ENCODE measurements around the gene ACER1.
"Not testable (repeated sequence)": the region's sequence is repeated elsewhere in the genome, so short reads cannot be mapped to it uniquely, and the experiment has no call there.

ACER1 gene

DNA sequence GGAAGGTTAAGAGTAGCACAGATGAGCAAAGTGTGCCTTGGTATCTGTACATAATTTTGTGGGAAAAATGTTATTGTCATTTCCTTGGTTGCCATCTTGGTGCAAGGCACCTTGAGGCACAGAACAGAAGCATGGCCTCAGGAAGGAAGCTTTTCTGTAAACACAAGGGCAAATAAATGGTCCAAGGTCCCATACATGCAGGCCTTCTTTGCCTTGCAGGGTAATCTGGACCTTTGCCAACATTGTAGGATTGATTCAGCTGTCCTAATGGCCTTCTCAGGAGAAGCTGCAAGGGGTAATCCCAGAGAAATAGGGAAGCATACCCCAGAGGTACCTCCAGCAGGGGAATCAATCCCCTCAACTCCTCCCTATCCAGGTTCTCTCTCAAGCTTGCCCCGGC, 44.7 kb downstream of the ACER1 start:
- peaks cover 50% of the 10 kb centered on the region for H3K9me3 Mint-ChIP-seq
- no peak overlapping the region for H3K27ac Mint-ChIP-seq
- H3K27me3 Mint-ChIP-seq (ENCODE audit: low read depth) = peaks cover 4% of the 10 kb centered on the region
- TF ChIP-seq, protein P1, sequence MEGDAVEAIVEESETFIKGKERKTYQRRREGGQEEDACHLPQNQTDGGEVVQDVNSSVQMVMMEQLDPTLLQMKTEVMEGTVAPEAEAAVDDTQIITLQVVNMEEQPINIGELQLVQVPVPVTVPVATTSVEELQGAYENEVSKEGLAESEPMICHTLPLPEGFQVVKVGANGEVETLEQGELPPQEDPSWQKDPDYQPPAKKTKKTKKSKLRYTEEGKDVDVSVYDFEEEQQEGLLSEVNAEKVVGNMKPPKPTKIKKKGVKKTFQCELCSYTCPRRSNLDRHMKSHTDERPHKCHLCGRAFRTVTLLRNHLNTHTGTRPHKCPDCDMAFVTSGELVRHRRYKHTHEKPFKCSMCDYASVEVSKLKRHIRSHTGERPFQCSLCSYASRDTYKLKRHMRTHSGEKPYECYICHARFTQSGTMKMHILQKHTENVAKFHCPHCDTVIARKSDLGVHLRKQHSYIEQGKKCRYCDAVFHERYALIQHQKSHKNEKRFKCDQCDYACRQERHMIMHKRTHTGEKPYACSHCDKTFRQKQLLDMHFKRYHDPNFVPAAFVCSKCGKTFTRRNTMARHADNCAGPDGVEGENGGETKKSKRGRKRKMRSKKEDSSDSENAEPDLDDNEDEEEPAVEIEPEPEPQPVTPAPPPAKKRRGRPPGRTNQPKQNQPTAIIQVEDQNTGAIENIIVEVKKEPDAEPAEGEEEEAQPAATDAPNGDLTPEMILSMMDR (IDR thresholded peaks at IDR 0.05; ENCODE audit: unreplicated experiment in 3 of 3) = no peak
- no peak overlapping the region for H3K4me3 Mint-ChIP-seq
- peaks cover 10% of the 10 kb centered on the region for H3K36me3 Mint-ChIP-seq (ENCODE audit: low read depth)
- no peaks in the 10 kb centered on the region for H3K4me1 Mint-ChIP-seq

DNA sequence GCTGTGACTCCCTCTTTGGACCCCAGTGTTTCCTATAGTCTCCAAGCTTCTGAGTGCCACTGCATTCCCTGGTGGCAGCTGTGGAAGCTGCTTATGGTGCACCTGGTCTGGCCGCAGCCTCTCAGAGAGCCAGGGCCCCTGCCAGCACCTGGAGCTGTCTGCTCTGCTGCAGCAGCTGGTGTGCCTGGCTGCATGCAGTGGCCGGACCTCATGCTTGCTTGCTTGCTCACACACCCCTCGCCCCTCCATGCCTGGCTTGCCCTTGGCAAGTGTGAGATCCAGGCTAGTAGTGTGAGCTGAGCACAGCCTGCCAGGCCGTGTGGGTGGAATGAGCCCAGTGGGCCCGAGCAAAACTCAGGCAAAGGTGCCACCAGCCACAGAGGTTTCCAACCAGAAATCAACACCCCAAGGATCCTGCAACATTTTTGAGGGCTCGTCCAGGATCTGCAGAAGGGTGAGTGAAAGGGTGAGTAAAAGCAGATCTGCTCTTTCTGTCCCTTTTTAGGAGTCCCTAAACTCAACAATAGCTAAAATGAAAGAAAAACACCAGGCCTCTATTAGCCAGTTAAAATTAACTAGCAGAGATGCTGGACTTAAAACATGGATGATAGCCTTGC, 46.0 kb downstream of the ACER1 start:
- H3K27me3 Mint-ChIP-seq (ENCODE audit: low read depth) = peaks cover 6% of the 10 kb centered on the region
- H3K9me3 Mint-ChIP-seq = peaks cover 48% of the 10 kb centered on the region
- no peaks in the 10 kb centered on the region for H3K4me1 Mint-ChIP-seq
- no peak overlapping the region for H3K4me3 Mint-ChIP-seq
- peaks cover 6% of the 10 kb centered on the region for H3K36me3 Mint-ChIP-seq (ENCODE audit: low read depth)
- TF ChIP-seq, protein P1 (IDR thresholded peaks at IDR 0.05; ENCODE audit: unreplicated experiment in 3 of 3) = no peak
- no peak overlapping the region for H3K27ac Mint-ChIP-seq

DNA sequence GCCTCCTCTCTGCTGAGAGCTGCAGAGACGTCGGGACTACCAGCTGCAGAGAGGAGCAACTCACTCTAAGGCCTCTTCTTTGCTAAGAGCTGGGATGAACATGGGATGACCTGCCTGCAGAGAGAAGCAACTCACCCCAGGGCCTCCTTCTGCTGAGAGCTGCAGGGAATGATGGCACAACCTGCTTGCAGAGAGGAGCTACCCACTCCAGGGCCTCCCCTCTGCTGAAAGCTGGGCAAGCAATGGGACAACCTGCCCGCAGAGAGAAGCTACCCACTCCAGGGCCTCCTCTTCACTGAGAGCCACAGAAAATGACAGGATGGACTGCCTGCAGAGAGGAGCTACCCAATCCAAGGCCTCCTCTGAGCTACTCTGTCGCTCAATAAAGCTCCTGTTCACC, 46.7 kb downstream of the ACER1 start:
- H3K27ac Mint-ChIP-seq = no peak overlapping the region
- TF ChIP-seq, protein P1 (IDR thresholded peaks at IDR 0.05; ENCODE audit: unreplicated experiment in 3 of 3) = no peak
- H3K4me3 Mint-ChIP-seq = no peak overlapping the region
- H3K4me1 Mint-ChIP-seq = no peaks in the 10 kb centered on the region
- H3K27me3 Mint-ChIP-seq (ENCODE audit: low read depth) = peaks cover 3% of the 10 kb centered on the region
- peaks cover 2% of the 10 kb centered on the region for H3K36me3 Mint-ChIP-seq (ENCODE audit: low read depth)
- H3K9me3 Mint-ChIP-seq = peaks cover 44% of the 10 kb centered on the region

DNA sequence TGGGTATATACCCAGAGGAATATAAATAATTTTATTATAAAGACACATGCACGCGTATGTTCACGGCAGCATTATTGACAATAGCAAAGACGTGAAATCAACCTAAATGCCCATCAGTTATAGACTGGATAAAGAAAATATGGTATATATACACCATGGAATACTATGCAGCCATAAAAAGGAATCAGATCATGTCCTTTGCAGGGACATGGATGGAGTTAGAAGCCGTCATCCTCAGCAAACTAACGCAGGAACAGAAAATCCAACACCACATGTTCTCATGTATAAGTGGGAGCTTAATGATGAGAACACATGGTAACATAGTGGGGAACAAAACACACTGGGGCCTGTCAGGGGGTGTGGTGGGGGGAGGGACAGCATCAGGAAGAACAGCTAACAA, 51.0 kb downstream of the ACER1 start:
- peaks cover 16% of the 10 kb centered on the region for H3K4me1 Mint-ChIP-seq
- H3K27ac Mint-ChIP-seq; H3K27me3 Mint-ChIP-seq (ENCODE audit: low read depth); H3K9me3 Mint-ChIP-seq; H3K36me3 Mint-ChIP-seq (ENCODE audit: low read depth): not testable (repeated sequence)
- H3K4me3 Mint-ChIP-seq = peak overlapping the region in 1 of 3 experiments; percentile 17

DNA sequence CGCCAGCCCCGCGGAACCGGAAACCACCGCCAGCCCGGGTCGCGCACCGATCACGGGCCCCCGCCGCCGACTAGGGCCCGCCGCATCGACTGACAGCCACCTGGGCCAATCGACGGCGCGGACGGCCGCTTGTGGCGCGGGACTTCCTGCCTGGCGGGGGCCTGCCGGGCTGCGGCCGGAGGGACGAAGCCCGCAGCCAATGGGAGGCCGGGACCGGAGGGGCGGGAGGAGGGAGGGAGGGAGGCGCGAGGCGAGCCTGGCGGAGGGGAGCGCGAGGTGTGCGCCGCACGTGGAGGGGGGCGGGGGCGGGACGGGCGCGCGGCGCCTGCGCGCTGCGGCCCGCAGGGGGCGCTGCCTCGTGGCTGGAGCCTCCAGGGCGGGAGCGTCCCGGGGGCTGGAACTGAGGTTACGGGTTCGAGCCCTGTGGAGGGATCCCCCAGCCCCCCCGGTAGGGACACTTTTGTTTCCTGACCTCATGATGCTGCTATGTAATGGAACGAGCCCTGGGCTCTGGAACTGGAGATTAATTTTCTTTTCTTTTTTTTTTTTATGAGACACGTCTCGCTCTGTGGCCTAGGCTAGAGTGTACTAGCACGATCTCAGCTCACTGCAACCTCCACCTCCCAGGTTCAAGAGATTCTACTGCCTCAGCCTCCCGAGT, 53.4 kb downstream of the ACER1 start, which contains the start of gene MLLT1:
TSS of gene MLLT1 (minus strand) at position 45 of the 661 bp plus-strand sequence. CDS start 191 bp downstream, outside the sequence.
- Mint-ChIP-seq H3K27me3 (ENCODE audit: low read depth) (peaks cover 3% of the 10 kb centered on the region), H3K36me3 (ENCODE audit: low read depth) (peaks cover 9% of the 10 kb centered on the region), H3K27ac (peak within 1 kb of the TSS; percentile 89 to 94 (median 90)), H3K4me3 (peak within 1 kb of the TSS; percentile 96 to 99 (median 97)), H3K4me1 (peaks cover 39% of the 10 kb centered on the region), H3K9me3 (peaks cover 6% of the 10 kb centered on the region)
- TF ChIP-seq, protein P1 (IDR thresholded peaks at IDR 0.05; ENCODE audit: unreplicated experiment in 3 of 3) = peak; percentile 89 to 95 (median 90)

DNA sequence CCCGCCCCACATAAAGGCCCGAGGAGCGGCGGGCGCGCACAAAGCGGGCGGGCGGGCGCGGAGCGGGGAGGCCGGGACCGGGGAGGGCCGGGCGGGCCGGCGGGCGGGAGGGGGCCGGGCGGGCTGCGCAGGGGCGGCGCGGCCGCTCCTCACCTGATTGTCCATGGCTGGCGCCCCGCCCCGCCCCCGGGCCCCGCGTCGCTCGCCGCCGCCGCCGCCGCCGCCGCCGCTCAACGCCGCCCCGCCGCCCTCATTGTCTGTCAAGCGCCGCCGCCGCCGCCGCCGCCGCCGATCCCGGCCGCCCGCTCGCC, 53.8 kb downstream of the ACER1 start:
- Mint-ChIP-seq H3K9me3 (peaks cover 6% of the 10 kb centered on the region), H3K27me3 (ENCODE audit: low read depth) (peaks cover 3% of the 10 kb centered on the region)
- TF ChIP-seq, protein P1 (IDR thresholded peaks at IDR 0.05; ENCODE audit: unreplicated experiment in 3 of 3) = no peak

More for the DNA sequence above, 53.8 kb downstream of the ACER1 start:
- H3K27ac Mint-ChIP-seq = no peak overlapping the region
- H3K4me1 Mint-ChIP-seq = peaks cover 44% of the 10 kb centered on the region
- H3K4me3 Mint-ChIP-seq = peak overlapping the region in 1 of 3 experiments; percentile 53
- peaks cover 9% of the 10 kb centered on the region for H3K36me3 Mint-ChIP-seq (ENCODE audit: low read depth)
